RWPE1 (cell line): ENCODE measurements around the gene PNPLA3.

Experiments
- CTCF ChIA-PET: fragments of 350-600 bp; sonication (Branson Sonifier 250); formaldehyde crosslinking; extraction: SDS; loops from one replicate; lab custom pipeline; 2021; lab: Yijun Ruan, JAX
- POLR2A ChIA-PET: fragments of 400-600 bp; formaldehyde crosslinking; extraction: SDS; loops from one replicate; lab custom pipeline; 2020; ENCODE audit warnings: antibody characterized with exemption; ENCODE audit not compliant: low non-redundant PET; lab: Yijun Ruan, JAX
- DNase-seq: peaks from one replicate; pipeline ENCODE4 v3.0.0; 2012; ENCODE audit warnings: low spot score
- H3K27ac ChIP-seq: fragments of 450-650 bp; 2 replicates; pipeline ENCODE4 v1.5.1; 2017
- CTCF ChIP-seq: fragments of 450-650 bp; conservative IDR thresholded peaks from 2 replicates; pipeline ENCODE4 v1.5.1; 2017; ENCODE audit warnings: low read depth, mild to moderate bottlenecking

The PNPLA3 gene

GRCh38 chr22:43969021-43969878 lies 45.6 kb downstream of the PNPLA3 start:
- TF ChIP-seq CTCF: no peak
- POLR2A ChIA-PET: no interaction called here
- CTCF ChIA-PET: interaction anchor here (0.6 kb wide), 1 partner anchor 9 kb away, joined by 3 read pairs; no protein-coding TSS in a partner anchor

GRCh38 chr22:43969989-43970755 lies 46.6 kb downstream of the PNPLA3 start:
- no peak overlapping the region for H3K27ac ChIP-seq
- DNase-seq: no peak
- POLR2A ChIA-PET: no interaction called here
- CTCF ChIA-PET: interaction anchor here (0.6 kb wide), 1 partner anchor 8 kb away, joined by 3 read pairs; no protein-coding TSS in a partner anchor
- no peak for TF ChIP-seq CTCF

More at GRCh38 chr22:43969021-43969878, 45.6 kb downstream of the PNPLA3 start:
- no peak for DNase-seq
- H3K27ac ChIP-seq: no peak overlapping the region

GRCh38 chr22:43971112-43971511 lies 47.5 kb downstream of the PNPLA3 start:
- H3K27ac ChIP-seq: no peak overlapping the region
- ChIA-PET CTCF (interaction anchor here (0.6 kb wide), 1 partner anchor 25 kb away, joined by 6 read pairs; no protein-coding TSS in a partner anchor), POLR2A (no interaction called here)
- no peak for TF ChIP-seq CTCF
- no peak for DNase-seq

GRCh38 chr22:43972931-43973462 lies 49.4 kb downstream of the PNPLA3 start:
- TF ChIP-seq CTCF: no peak
- ChIA-PET CTCF (no interaction called here), POLR2A (no interaction called here)
- no peak overlapping the region for H3K27ac ChIP-seq
- DNase-seq: no peak

- no peak overlapping the region for H3K27ac ChIP-seq
- ChIA-PET POLR2A (no interaction called here), CTCF (no interaction called here)
- TF ChIP-seq CTCF: no peak
- DNase-seq: no peak
These were observed 50.5 kb downstream of the PNPLA3 start for GRCh38 chr22:43974028-43974545.

- CTCF ChIA-PET: no interaction called here
These were observed 51.4 kb downstream of the PNPLA3 start for GRCh38 chr22:43975041-43975440.

More at GRCh38 chr22:43975041-43975440, 51.4 kb downstream of the PNPLA3 start:
- DNase-seq: no peak
- TF ChIP-seq CTCF: no peak
- H3K27ac ChIP-seq: no peak overlapping the region
- POLR2A ChIA-PET: no interaction called here
